Panc1 (cell line): Measurements from ENCODE around the gene CBY2. TPM values are rescaled to one million over a fixed set of nuclear protein-coding genes. Genes with fewer than 3 reads are reported as not detected.

Experiments
- ATAC-seq: fragments of 200-7000 bp; cut with Tn5 transposase; 2 replicates; pipeline ENCODE4 v1.9.1; 2020; ENCODE audit warnings: mild to moderate bottlenecking, moderate library complexity
- BruUV-seq: library from RNA; stranded (reverse); fragments of 400-500 nt; replicated peaks from 2 replicates; lab custom pipeline; 2021; lab: Mats Ljungman, UMichigan
- CTCF ChIA-PET: fragments of 300-600 bp; sonication (Branson Sonifier 250); formaldehyde crosslinking; loops from one replicate; lab custom pipeline; 2022; ENCODE audit warnings: antibody characterized with exemption; lab: Charles Lee
- POLR2A ChIA-PET: fragments of 300-600 bp; sonication (Branson Sonifier 250); formaldehyde crosslinking; loops from one replicate; lab custom pipeline; 2022; ENCODE audit warnings: antibody characterized with exemption; lab: Charles Lee
- DNase-seq: peaks from one replicate; pipeline ENCODE4 v3.0.0-alpha.2; 2010; ENCODE audit warnings: low read depth, low spot score
- H3K27ac ChIP-seq: 2 replicates; pipeline ENCODE4 v1.5.1; 2011; ENCODE audit warnings: mild to moderate bottlenecking, low read length, inconsistent platforms
- H3K27me3 ChIP-seq: fragments of 200-500 bp; sonication (Bioruptor generic); 2 replicates; pipeline ENCODE4 v1.6.0; 2014; ENCODE audit warnings: low read length, inconsistent platforms; ENCODE audit not compliant: control insufficient read depth, insufficient read depth
- H3K36me3 ChIP-seq: fragments of 200-500 bp; sonication (Bioruptor generic); 2 replicates; pipeline ENCODE4 v1.5.1; 2014; ENCODE audit warnings: inconsistent platforms, mild to moderate bottlenecking, low read length, moderate library complexity; ENCODE audit not compliant: control insufficient read depth, insufficient read depth
- H3K4me1 ChIP-seq: 2 replicates; pipeline ENCODE4 v1.5.1; 2011; ENCODE audit warnings: inconsistent platforms, mild to moderate bottlenecking, low read length, moderate library complexity; ENCODE audit not compliant: control insufficient read depth, insufficient read depth
- H3K4me3 ChIP-seq, 2 experiments: 2 replicates each; pipeline ENCODE4 v1.5.1; 2011 to 2012; ENCODE audit warnings: low read depth in 2 of 2, low read length in 2 of 2, mild to moderate bottlenecking in 2 of 2, inconsistent platforms in 1 of 2, moderate library complexity in 1 of 2
- H3K9me3 ChIP-seq: fragments of 200-500 bp; sonication (Bioruptor generic); 2 replicates; pipeline ENCODE4 v1.5.1; 2014; ENCODE audit warnings: low read depth, mild to moderate bottlenecking, inconsistent platforms, low read length, moderate library complexity; ENCODE audit not compliant: control insufficient read depth, insufficient read depth
- CTCF ChIP-seq: fragments of 450-650 bp; IDR thresholded peaks from 2 replicates; pipeline ENCODE4 v1.5.1; 2017; ENCODE audit warnings: mild to moderate bottlenecking
- POLR2AphosphoS5 ChIP-seq: IDR thresholded peaks from 2 replicates; pipeline ENCODE4 v1.6.1; 2012; ENCODE audit warnings: mild to moderate bottlenecking, low read depth, low read length, moderate library complexity
- REST ChIP-seq, 2 experiments: IDR thresholded peaks; 2 replicates each; pipeline ENCODE4 v1.6.1; 2011 to 2012; ENCODE audit warnings: low read depth in 2 of 2, control low read depth in 1 of 2, low read length in 1 of 2, mild to moderate bottlenecking in 1 of 2, moderate library complexity in 1 of 2; ENCODE audit not compliant: insufficient read depth in 1 of 2
- SIN3A ChIP-seq: IDR thresholded peaks from 2 replicates; pipeline ENCODE4 v1.6.1; 2012; ENCODE audit warnings: low read depth, mild to moderate bottlenecking, low read length, moderate library complexity, borderline replicate concordance; ENCODE audit not compliant: insufficient read depth
- TCF7L2 ChIP-seq: IDR thresholded peaks from 2 replicates; pipeline ENCODE4 v1.6.1; 2011; ENCODE audit warnings: mild to moderate bottlenecking, low read depth, low read length, inconsistent platforms
- in situ Hi-C: cut with HindIII; loops from 2 replicates; pipeline ENCODE4 v1.10.0; 2016; ENCODE audit warnings: low sequenced_read_pairs, low pct_unique_long_range_greater_than_20kb
- intact Hi-C: fragments of 100-400 bp; cut with micrococcal nuclease; formaldehyde crosslinking; loops from one replicate; pipeline ENCODE4 v1.10.0; 2022; ENCODE audit not compliant: unreplicated experiment
- total RNA-seq: library from RNA; stranded (reverse); gene quantifications from one replicate; pipeline ENCODE4 v1.2.1, GENCODE V29; 2021; ENCODE audit not compliant: unreplicated experiment

The CBY2 gene
- total RNA-seq, 1 experiment from 2014 or later, result not detected

- H3K9me3 ChIP-seq, result no peaks in the 10 kb centered on the region
- no peak overlapping the region for H3K27ac ChIP-seq
- H3K27me3 ChIP-seq, result no peaks in the 10 kb centered on the region; the same call in 1 of the 2 replicates
- DNase-seq, result no peak
- no peak overlapping the region for H3K4me3 ChIP-seq
- ChIA-PET POLR2A (no interaction called here), CTCF (no interaction called here)
- TF ChIP-seq CTCF (no peak), REST (IDR thresholded peaks at IDR 0.05; ENCODE audit: insufficient read depth in 1 of 2, low read depth in 2 of 2, low read length in 1 of 2) (no peak), TCF7L2 (no peak), SIN3A (no peak), POLR2AphosphoS5 (no peak)
- in situ Hi-C loops (no loop called here), intact Hi-C loops (no loop called here)
- no peaks in the 10 kb centered on the region for H3K36me3 ChIP-seq
- no peak for ATAC-seq
- BruUV-seq, result no TSS peak
- no peaks in the 10 kb centered on the region for H3K4me1 ChIP-seq
Observed at GRCh38 chr13:45705918-45706317, 3.8 kb downstream of the CBY2 start.

GRCh38 chr13:45707516-45708100, 5.5 kb downstream of the CBY2 start:
- intact Hi-C loops (no loop called here), in situ Hi-C loops (no loop called here)
- Histone ChIP-seq H3K9me3 (no peaks in the 10 kb centered on the region), H3K4me3 (no peak overlapping the region), H3K27me3 (no peaks in the 10 kb centered on the region; the same call in 1 of the 2 replicates), H3K4me1 (no peaks in the 10 kb centered on the region), H3K27ac (no peak overlapping the region), H3K36me3 (no peaks in the 10 kb centered on the region)
- BruUV-seq, result no TSS peak
- POLR2A ChIA-PET, result no interaction called here
- TF ChIP-seq TCF7L2 (no peak), SIN3A (no peak), CTCF (no peak), REST (IDR thresholded peaks at IDR 0.05; ENCODE audit: insufficient read depth in 1 of 2, low read depth in 2 of 2, low read length in 1 of 2) (no peak), POLR2AphosphoS5 (no peak)
- ATAC-seq (no peak), DNase-seq (no peak)
- CTCF ChIA-PET, result no interaction called here
